AG04449 (cell line): Measurements from ENCODE around the gene MAPK8IP3.

Experiments used
- CTCF ChIA-PET: fragments of 350-600 bp; formaldehyde crosslinking; extraction: SDS; loops from one replicate; lab custom pipeline; 2021; ENCODE audit warnings: antibody characterized with exemption; lab: Yijun Ruan, JAX
- POLR2A ChIA-PET: fragments of 400-600, 350-600 bp; formaldehyde crosslinking; extraction: SDS; loops from one replicate; lab custom pipeline; 2020; ENCODE audit warnings: antibody characterized with exemption, inconsistent platforms; lab: Yijun Ruan, JAX
- DNase-seq: peaks from one replicate; pipeline ENCODE4 v3.0.0-alpha.2; 2010; ENCODE audit warnings: low read depth, low spot score
- H3K4me3 ChIP-seq: 2 replicates; pipeline ENCODE4 v1.5.1; 2011; ENCODE audit warnings: low read depth, mild to moderate bottlenecking, control low read depth, low read length
- CTCF ChIP-seq: IDR thresholded peaks from one replicate; pipeline ENCODE4 v1.5.1; 2011; ENCODE audit warnings: mild to moderate bottlenecking, moderate library complexity, low read length, control low read depth, inconsistent platforms; ENCODE audit not compliant: insufficient read depth; ENCODE audit errors: missing control alignments

The MAPK8IP3 gene

GRCh38 chr16:1669698-1670097 is 36.3 kb upstream of the MAPK8IP3 start:
- ChIA-PET POLR2A (no interaction called here), CTCF (interaction anchor here (1.3 to 1.4 kb wide), 2 partner anchors 20 to 36 kb away, joined by 3 read pairs; partner anchors contain the start of gene MAPK8IP3)
- no peak for TF ChIP-seq CTCF
- H3K4me3 ChIP-seq: no peak overlapping the region
- DNase-seq: no peak

GRCh38 chr16:1670371-1670770 is 35.6 kb upstream of the MAPK8IP3 start:
- DNase-seq: no peak
- ChIA-PET CTCF (no interaction called here), POLR2A (no interaction called here)
- no peak overlapping the region for H3K4me3 ChIP-seq
- no peak for TF ChIP-seq CTCF

GRCh38 chr16:1670866-1671265 is 35.1 kb upstream of the MAPK8IP3 start:
- TF ChIP-seq CTCF: no peak
- ChIA-PET CTCF (no interaction called here), POLR2A (no interaction called here)
- DNase-seq: no peak
- H3K4me3 ChIP-seq: no peak overlapping the region

GRCh38 chr16:1673424-1674151 is 32.4 kb upstream of the MAPK8IP3 start:
- ChIA-PET POLR2A (no interaction called here), CTCF (interaction anchor here (1.2 kb wide), 1 partner anchor 18 kb away, joined by 3 read pairs; no protein-coding TSS in a partner anchor)
- no peak for TF ChIP-seq CTCF
- H3K4me3 ChIP-seq: no peak overlapping the region
- no peak for DNase-seq

- CTCF ChIA-PET: interaction anchor here (1.1 to 1.2 kb wide), 2 partner anchors 17 to 30 kb away, joined by 3 read pairs; no protein-coding TSS in a partner anchor
- H3K4me3 ChIP-seq: no peak overlapping the region
- POLR2A ChIA-PET: interaction anchor here (1.7 kb wide), 1 partner anchor 32 kb away, joined by 6 read pairs; the partner anchor contains the start of gene MAPK8IP3
- no peak for TF ChIP-seq CTCF
- DNase-seq: no peak
These were observed 31.7 kb upstream of the MAPK8IP3 start for GRCh38 chr16:1674306-1674705.
